KBM-7 (cell line): ENCODE results near the gene SPINK9.

ENCODE experiments used
- DNase-seq: peaks from one replicate; pipeline ENCODE4 v3.0.0-alpha.2; 2015
- in situ Hi-C: fragments of 300-500 bp; cut with MboI; formaldehyde crosslinking; loops from 2 replicates; pipeline ENCODE4 v1.14.3; 2020; ENCODE audit warnings: low sequenced_read_pairs, low pct_unique_long_range_greater_than_20kb, mixed read lengths

Gene SPINK9

GRCh38 chr5:148352696-148353095 lies 17.3 kb downstream of the SPINK9 start:
- DNase-seq = no peak
- in situ Hi-C loops = no loop called here

GRCh38 chr5:148353634-148354033 lies 18.3 kb downstream of the SPINK9 start:
- no peak for DNase-seq
- in situ Hi-C loops = no loop called here

GRCh38 chr5:148364343-148364742 lies 29.0 kb downstream of the SPINK9 start:
- no peak for DNase-seq
- in situ Hi-C loops = no loop called here

GRCh38 chr5:148368299-148368698 lies 32.9 kb downstream of the SPINK9 start:
- DNase-seq = no peak
- in situ Hi-C loops = no loop called here

- no peak for DNase-seq
- in situ Hi-C loops = no loop called here
These were observed 36.9 kb downstream of the SPINK9 start for GRCh38 chr5:148372166-148372725.

GRCh38 chr5:148372893-148373292 lies 37.5 kb downstream of the SPINK9 start:
- no peak for DNase-seq
- in situ Hi-C loops = no loop called here

GRCh38 chr5:148374690-148375360 lies 39.5 kb downstream of the SPINK9 start:
- DNase-seq = peak; percentile 40
- in situ Hi-C loops = no loop called here

GRCh38 chr5:148376198-148376597 lies 40.8 kb downstream of the SPINK9 start:
- no peak for DNase-seq
- in situ Hi-C loops = no loop called here

GRCh38 chr5:148378670-148379069 lies 43.3 kb downstream of the SPINK9 start:
- no peak for DNase-seq
- in situ Hi-C loops = no loop called here

- in situ Hi-C loops = no loop called here
- DNase-seq = no peak
These were observed 44.0 kb downstream of the SPINK9 start for GRCh38 chr5:148379340-148379739.

- DNase-seq = no peak
- in situ Hi-C loops = no loop called here
These were observed 46.5 kb downstream of the SPINK9 start for GRCh38 chr5:148381906-148382305.

GRCh38 chr5:148382961-148383360 lies 47.6 kb downstream of the SPINK9 start:
- in situ Hi-C loops = no loop called here

GRCh38 chr5:148383564-148384379 lies 48.4 kb downstream of the SPINK9 start, which contains the start of gene FBXO38:
Gene FBXO38 (plus strand): TSS chr5:148383958. CDS start chr5:148394777, 10,819 bp downstream.
- in situ Hi-C loops = no loop called here
- peak; percentile 98 for DNase-seq

More at GRCh38 chr5:148382961-148383360, 47.6 kb downstream of the SPINK9 start:
- DNase-seq = no peak

- DNase-seq = no peak
- in situ Hi-C loops = no loop called here
These were observed 49.0 kb downstream of the SPINK9 start for GRCh38 chr5:148384380-148384737.

GRCh38 chr5:148385094-148385493 lies 49.7 kb downstream of the SPINK9 start:
- in situ Hi-C loops = no loop called here
- DNase-seq = no peak

GRCh38 chr5:148386041-148386440 lies 50.7 kb downstream of the SPINK9 start:
- in situ Hi-C loops = no loop called here

GRCh38 chr5:148387325-148387724 lies 52.0 kb downstream of the SPINK9 start:
- in situ Hi-C loops = no loop called here
- DNase-seq = no peak

More at GRCh38 chr5:148386041-148386440, 50.7 kb downstream of the SPINK9 start:
- DNase-seq = no peak

GRCh38 chr5:148388696-148389095 lies 53.3 kb downstream of the SPINK9 start:
- DNase-seq = no peak
- in situ Hi-C loops = no loop called here
